ENCODE data around the gene PUM1.

PUM1 gene

GRCh38 chr1:30893776-30894507 is 171.6 kb downstream of the PUM1 start:
- no peak for DNase-seq

DNA sequence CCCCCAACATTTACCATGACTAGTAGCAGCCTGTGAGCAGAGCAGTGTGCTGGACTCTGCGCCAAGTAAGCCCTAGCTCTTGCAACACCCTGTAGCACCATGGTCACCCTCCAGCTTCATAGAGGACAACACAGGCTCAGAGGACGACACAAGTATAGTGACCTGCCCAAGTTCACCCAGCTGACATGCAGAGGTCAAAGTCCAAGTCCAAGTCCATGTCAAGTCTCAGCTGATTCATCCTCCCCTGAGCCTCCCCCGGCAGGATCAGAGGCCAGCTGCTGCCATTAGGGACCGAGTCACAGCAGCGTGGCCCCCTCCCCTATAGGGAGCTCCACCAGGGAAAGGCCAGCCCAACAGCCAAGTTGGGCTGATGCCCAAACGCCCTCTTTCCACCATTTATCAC is 172.8 kb downstream of the PUM1 start:
- DNase-seq, result no peak

DNA sequence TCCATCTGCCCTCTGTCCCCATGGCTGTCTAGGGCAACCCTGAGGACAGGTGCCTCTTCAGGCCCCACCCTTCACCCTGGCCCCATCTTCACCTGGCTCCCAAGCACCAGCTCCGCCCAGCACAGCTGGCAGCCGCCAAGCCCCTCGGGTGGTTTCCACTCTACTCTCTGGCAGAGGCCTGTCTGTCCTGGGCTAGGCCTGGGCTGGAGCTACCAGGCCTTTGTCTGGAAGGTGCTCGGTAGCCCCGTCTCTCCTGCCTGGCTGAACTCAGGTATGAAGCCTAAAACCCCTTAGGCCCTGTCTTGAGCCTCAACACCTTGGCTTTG is 174.3 kb downstream of the PUM1 start:
- no peak for DNase-seq

DNA sequence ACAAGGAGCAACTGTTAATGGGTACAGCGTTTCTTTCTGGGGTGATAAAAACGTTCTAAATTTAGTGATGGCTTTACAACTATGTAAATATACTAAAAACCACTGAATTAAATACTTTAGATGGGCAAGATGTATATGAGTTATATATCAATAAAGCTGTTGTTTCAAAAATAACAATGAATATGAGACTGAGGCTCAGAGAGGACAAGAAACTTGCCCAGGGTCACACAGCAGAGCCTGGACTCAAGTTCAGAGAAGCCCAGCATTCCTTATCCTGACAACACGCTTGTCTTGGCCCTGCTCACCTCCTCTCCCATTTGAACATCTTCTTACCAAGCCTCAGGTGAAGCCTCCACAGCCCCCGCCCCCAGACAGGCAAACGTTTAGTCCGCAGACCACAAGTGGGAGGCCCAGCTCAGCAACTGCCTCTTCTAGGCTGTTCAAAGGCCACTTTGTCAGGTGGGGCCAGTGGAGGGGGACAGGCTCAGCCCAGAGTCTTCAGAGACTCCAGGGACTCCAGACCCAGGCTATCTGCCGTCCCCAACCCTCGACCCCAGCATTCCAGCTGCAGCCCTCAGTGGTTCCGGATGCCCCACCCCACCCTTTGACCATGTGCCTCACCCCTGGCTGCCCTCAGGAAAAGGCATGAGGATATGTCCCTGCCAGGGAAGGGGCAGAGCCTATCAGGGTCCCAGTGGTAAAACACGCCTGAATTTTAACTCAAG is 174.9 kb downstream of the PUM1 start:
- DNase-seq, result no peak

DNA sequence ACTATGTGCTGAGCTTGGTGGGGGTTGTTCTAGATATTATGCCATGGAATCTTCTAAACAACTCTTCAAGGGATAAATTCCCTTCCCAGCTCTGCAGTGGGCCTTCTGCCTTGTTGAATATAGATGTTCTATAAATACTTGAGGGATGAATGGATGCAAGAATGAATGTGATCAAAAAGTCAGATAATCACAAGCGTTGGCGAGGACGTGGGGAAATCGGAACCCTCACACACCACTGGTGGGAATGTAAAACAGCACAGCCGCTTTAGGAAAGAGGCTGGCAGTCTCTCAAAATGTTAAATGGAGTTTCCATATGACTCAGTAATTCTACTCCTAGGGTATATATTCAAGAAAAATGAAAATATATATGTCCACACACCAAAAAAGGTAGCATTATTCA is 176.0 kb downstream of the PUM1 start:
- DNase-seq, result no peak

DNA sequence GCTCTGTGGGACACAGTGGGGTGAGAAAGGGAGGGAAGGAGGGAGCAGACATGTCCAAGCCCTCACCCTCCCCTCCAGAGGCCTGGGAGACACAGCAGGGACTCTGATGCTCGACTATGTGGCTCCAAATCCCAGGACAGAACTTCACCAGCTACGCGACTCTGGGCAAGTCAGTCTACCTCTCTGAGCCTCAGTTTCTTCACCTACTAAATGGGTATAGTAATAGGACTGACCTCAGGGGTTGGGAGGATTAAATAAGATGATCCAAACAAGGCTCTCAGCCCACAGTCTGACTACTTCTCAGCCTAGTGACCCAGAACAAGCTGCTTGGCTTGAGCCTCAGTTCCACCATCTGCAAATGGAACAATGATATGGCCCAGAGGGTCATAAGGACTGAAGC is 176.5 kb downstream of the PUM1 start:
- no peak for DNase-seq

- peak in 25 of 51 donors; percentile 17 to 65 (median 41) for DNase-seq
These were observed 177.1 kb downstream of the PUM1 start for GRCh38 chr1:30888391-30888790.

DNA sequence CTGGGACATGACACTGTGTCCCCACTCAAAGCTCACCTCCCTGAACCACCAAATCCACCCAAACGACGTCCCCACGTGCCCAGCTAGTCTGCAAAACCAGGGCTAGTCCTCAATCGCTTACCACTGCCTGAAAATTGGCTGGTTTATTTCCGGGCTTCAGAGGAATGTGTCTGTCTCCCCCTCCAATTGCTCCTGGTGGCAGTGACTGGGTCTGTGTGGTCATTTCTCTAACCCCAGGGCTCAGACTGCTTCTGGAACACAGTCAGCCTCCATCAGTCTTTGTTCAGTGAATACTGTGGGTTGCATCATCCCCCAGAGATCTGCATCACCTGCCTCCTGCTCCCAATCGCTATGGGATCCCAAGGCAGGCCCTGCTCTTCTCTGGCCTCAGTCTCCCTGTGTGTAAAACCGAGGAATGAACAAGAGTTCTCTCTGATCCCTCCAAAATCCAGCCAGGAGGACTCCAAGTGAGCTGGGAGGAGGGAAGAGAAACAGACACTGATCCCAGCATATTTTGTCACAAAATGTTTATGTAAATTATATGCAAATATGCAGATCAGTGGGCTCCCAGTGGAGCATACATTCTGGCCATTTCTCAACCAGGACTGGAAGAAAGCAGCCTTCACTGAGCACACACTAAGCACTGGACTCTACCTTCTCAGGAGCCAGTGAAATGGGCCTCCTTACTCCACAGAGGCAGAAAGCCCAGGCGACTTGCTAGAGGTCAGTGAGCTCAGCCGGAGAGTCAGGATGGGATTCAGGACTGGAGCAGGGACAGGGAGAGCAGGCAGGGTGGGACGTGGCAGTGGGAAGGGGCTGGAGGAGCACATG is 177.8 kb downstream of the PUM1 start:
- DNase-seq, result peak in 1 of 51 donors; percentile 34

GRCh38 chr1:30886710-30887428 is 178.6 kb downstream of the PUM1 start:
- DNase-seq, result no peak

- DNase-seq, result peak in 38 of 51 donors; percentile 23 to 90 (median 72)
These were observed 179.7 kb downstream of the PUM1 start for GRCh38 chr1:30885570-30886522.

DNA sequence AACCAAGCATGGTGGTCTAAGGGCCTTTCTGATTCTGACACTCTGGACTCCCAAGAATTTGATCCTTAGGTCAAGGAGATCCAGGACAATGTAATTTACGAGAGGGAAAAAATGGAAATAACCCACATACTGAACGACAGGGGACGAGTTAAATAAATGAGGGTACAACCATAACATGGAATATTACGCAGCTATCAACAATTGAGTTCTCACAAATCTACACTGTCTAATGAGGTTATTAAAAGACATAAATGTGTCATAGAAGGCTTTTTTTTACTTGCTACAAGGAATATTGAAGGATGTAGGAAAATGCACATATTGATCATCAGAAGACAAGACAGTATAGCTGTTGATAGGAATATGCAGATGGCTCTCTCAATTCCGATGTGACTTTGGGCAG is 180.8 kb downstream of the PUM1 start:
- no peak for DNase-seq

- DNase-seq, result peak in 35 of 51 donors; percentile 13 to 85 (median 60)
These were observed 181.9 kb downstream of the PUM1 start for GRCh38 chr1:30883389-30884172.

DNA sequence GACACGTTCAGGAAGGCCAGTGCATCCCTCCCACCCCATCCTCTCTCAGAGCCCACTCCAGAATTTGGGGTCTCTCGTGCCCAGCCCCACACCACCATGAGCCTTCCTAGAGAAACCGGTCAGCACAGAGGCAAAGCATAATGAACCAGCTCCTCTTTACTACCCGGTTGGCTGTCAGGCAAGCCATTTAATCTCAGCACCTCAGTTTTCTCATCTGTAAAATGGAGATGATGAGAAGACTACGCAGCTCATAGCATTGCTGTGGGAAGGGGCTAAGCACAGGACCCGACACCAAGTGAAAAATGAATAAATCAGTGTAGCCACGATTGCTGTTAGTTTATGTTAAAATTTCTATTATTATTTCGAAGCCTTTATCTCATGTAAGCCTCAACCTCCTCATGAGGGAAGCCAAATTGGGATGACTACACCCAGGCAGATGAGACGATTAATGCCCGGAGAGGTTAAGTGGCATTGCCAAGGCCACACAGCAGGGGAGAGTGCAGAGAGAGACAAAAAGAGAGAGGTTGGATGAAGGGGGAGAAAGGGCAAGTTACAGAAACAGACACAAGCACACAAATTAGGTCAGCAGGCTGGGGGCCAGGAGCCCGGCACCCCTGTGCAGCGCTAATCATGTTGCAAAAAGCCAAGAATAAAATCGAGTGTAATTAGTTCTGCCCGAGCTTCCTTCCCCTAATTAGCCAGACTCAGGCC is 182.7 kb downstream of the PUM1 start:
- DNase-seq, result peak in 18 of 51 donors; percentile 21 to 56 (median 36)
